Cardiac muscle cell (in vitro differentiated cells and primary cell): ENCODE results near the gene SPG7. TPM values are rescaled to one million over a fixed set of nuclear protein-coding genes. Genes with fewer than 3 reads are reported as not detected.
"Not testable (repeated sequence)": the region's sequence is repeated elsewhere in the genome, so short reads cannot be mapped to it uniquely, and the experiment has no call there.

Experiments
- DNase-seq, 2 donors: peaks; one replicate each; pipeline versions ENCODE4 v3.0.0 to v3.0.0-alpha.2; 2010 to 2017; ENCODE audit warnings: low read depth in 1 of 2, low spot score in 1 of 2
- H3K27ac ChIP-seq: fragments of 200-600 bp; sonication (generic); 2 replicates; pipeline ENCODE4 v1.5.1; 2016
- H3K27me3 ChIP-seq: fragments of 200-600 bp; sonication (generic); 2 replicates; pipeline ENCODE4 v1.6.0; 2016; ENCODE audit warnings: control low read depth
- H3K36me3 ChIP-seq: fragments of 200-600 bp; sonication (generic); 2 replicates; pipeline ENCODE4 v1.5.1; 2016; ENCODE audit warnings: control low read depth
- H3K4me1 ChIP-seq: fragments of 200-600 bp; sonication (generic); 2 replicates; pipeline ENCODE4 v1.8.1; 2017; ENCODE audit warnings: low read depth, mild to moderate bottlenecking, mixed run types
- H3K4me3 ChIP-seq: fragments of 200-600 bp; sonication (generic); 2 replicates; pipeline ENCODE4 v1.5.1; 2016; ENCODE audit warnings: mild to moderate bottlenecking
- H3K9me3 ChIP-seq: fragments of 200-600 bp; sonication (generic); 2 replicates; pipeline ENCODE4 v1.5.1; 2017; ENCODE audit warnings: low read depth, mild to moderate bottlenecking, control low read depth
- CTCF ChIP-seq: IDR thresholded peaks from 2 replicates; pipeline ENCODE4 v1.5.1; 2012; ENCODE audit warnings: low read depth, mild to moderate bottlenecking, low read length
- polyA plus RNA-seq: library from polyadenylated mRNA; unstranded; fragments of >200 nt; fragmentation: Nextera tagmentation; extraction: Ambion mirVana; gene quantifications from 2 replicates; pipeline ENCODE4 v1.2.1, GENCODE V29; 2016
- total RNA-seq: library from RNA; depleted of rRNA; stranded (reverse); fragments of >200 nt; gene quantifications from 2 replicates; pipeline ENCODE4 v1.2.3, GENCODE V29; 2016

The SPG7 gene
- total and polyA plus RNA-seq, 2 experiments from 2014 or later = 110 to 248 TPM

GRCh38 chr16:89567656-89568594, 59.7 kb downstream of the SPG7 start:
- Histone ChIP-seq H3K4me3 (no peak overlapping the region), H3K9me3 (no peaks in the 10 kb centered on the region), H3K27ac (no peak overlapping the region), H3K36me3 (peaks cover 19% of the 10 kb centered on the region), H3K4me1 (peaks cover 11% of the 10 kb centered on the region), H3K27me3 (peaks cover 3% of the 10 kb centered on the region)
- no peak for DNase-seq
- TF ChIP-seq CTCF = no peak

GRCh38 chr16:89569506-89570341, 61.5 kb downstream of the SPG7 start:
- no peak for TF ChIP-seq CTCF
- no peak overlapping the region for H3K4me3 ChIP-seq
- no peaks in the 10 kb centered on the region for H3K9me3 ChIP-seq
- peaks cover 11% of the 10 kb centered on the region for H3K4me1 ChIP-seq
- no peak for DNase-seq
- peaks cover 14% of the 10 kb centered on the region for H3K27me3 ChIP-seq
- peaks cover 2% of the 10 kb centered on the region for H3K36me3 ChIP-seq
- no peak overlapping the region for H3K27ac ChIP-seq

GRCh38 chr16:89570342-89570923, 62.2 kb downstream of the SPG7 start:
- no peaks in the 10 kb centered on the region for H3K9me3 ChIP-seq
- H3K36me3 ChIP-seq = no peaks in the 10 kb centered on the region
- peaks cover 21% of the 10 kb centered on the region for H3K27me3 ChIP-seq
- no peak for DNase-seq
- TF ChIP-seq CTCF = no peak
- peaks cover 9% of the 10 kb centered on the region for H3K4me1 ChIP-seq
- no peak overlapping the region for H3K4me3 ChIP-seq
- no peak overlapping the region for H3K27ac ChIP-seq

- H3K27me3 ChIP-seq = peaks cover 28% of the 10 kb centered on the region
- H3K27ac ChIP-seq, DNase-seq, H3K9me3 ChIP-seq, H3K4me1 ChIP-seq, H3K4me3 ChIP-seq, H3K36me3 ChIP-seq: not testable (repeated sequence)
Observed at GRCh38 chr16:89570983-89571598, 62.9 kb downstream of the SPG7 start.

- no peak for TF ChIP-seq CTCF
- H3K27ac ChIP-seq = no peak overlapping the region
- no peaks in the 10 kb centered on the region for H3K9me3 ChIP-seq
- H3K4me3 ChIP-seq = no peak overlapping the region
- H3K4me1 ChIP-seq = no peaks in the 10 kb centered on the region
- no peak for DNase-seq
- H3K36me3 ChIP-seq = no peaks in the 10 kb centered on the region
- H3K27me3 ChIP-seq = peaks cover 33% of the 10 kb centered on the region
Observed at GRCh38 chr16:89571636-89572035, 63.4 kb downstream of the SPG7 start.
